Measurements from ENCODE around the gene TBC1D9.
"Not testable (repeated sequence)": the region's sequence is repeated elsewhere in the genome, so short reads cannot be mapped to it uniquely, and the experiment has no call there.

TBC1D9 gene

DNA sequence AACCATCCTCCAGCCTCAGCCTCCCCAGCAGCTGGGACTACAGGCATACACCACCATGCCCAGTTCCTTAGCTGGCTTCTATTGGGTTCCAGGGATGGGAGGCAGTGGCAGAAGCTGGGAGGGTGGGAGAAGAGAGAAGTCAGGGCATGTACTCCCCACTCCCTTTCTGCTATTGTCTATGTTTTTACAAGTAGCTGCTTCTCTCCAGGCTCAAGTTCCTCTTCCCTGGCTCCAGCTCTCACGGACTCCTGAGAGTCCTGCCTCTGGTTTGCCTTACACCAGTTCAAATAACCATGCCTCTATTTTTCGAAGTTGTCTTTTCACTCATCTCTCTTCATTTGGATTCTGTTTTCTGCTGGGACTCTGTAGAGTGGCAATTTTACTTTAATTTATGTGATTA, 2.9 kb downstream of the TBC1D9 start:
- no peak for TF ChIP-seq CTCF (IDR thresholded peaks at IDR 0.05; ENCODE audit: extremely low read depth, missing control alignments)
- no peak for DNase-seq (ENCODE audit: low spot score)

- TF ChIP-seq CTCF (IDR thresholded peaks at IDR 0.05; ENCODE audit: extremely low read depth, missing control alignments) = no peak
- DNase-seq (ENCODE audit: low spot score) = no peak
Measured at GRCh38 chr4:140752291-140753068, 3.7 kb downstream of the TBC1D9 start.

DNA sequence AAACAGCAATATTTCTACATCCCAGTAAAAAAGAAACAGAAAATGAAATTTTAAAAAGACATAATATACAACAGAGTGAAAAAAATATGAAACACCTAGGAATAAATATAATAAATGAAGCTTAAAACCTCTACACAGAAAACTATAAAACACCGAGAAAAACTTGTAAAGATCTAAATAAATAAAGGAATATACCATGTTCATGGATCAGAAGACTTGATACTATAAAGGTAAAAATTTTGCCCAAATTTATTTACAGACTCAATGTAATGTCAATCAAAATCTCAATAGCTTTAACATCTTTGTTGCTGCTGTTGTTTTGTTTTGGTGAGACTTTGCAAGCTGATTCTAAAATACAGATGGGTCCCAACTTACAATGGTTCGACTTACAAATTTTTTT, 5.7 kb downstream of the TBC1D9 start:
- DNase-seq (ENCODE audit: low spot score) = no peak
- TF ChIP-seq CTCF (IDR thresholded peaks at IDR 0.05; ENCODE audit: extremely low read depth, missing control alignments) = no peak

- TF ChIP-seq CTCF (IDR thresholded peaks at IDR 0.05; ENCODE audit: extremely low read depth, missing control alignments) = no peak
- DNase-seq (ENCODE audit: low spot score) = no peak
Measured at GRCh38 chr4:140748171-140748570, 8.0 kb downstream of the TBC1D9 start.

GRCh38 chr4:140746546-140746945, 9.6 kb downstream of the TBC1D9 start:
- DNase-seq (ENCODE audit: low spot score) = not testable (repeated sequence)

DNA sequence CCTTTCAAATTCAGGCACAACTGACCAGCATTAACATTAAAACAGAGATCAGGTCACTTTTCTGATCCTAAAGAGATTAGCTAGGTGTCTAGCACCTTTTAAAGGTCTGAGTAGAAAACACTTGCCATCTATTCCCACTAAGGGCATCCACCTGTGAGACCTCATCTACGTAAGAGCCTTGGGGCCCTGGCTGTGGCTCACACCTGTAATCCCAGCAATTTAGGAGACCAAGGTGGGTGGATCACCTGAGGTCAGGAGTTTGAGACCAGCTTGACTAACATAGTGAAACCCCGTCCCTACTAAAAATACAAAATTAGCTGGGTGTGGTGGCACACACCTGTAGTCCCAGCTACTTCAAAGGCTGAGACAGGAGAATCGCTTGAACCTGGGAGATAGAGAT, 11.8 kb downstream of the TBC1D9 start:
- no peak for DNase-seq (ENCODE audit: low spot score)
- TF ChIP-seq CTCF (IDR thresholded peaks at IDR 0.05; ENCODE audit: extremely low read depth, missing control alignments) = no peak

DNA sequence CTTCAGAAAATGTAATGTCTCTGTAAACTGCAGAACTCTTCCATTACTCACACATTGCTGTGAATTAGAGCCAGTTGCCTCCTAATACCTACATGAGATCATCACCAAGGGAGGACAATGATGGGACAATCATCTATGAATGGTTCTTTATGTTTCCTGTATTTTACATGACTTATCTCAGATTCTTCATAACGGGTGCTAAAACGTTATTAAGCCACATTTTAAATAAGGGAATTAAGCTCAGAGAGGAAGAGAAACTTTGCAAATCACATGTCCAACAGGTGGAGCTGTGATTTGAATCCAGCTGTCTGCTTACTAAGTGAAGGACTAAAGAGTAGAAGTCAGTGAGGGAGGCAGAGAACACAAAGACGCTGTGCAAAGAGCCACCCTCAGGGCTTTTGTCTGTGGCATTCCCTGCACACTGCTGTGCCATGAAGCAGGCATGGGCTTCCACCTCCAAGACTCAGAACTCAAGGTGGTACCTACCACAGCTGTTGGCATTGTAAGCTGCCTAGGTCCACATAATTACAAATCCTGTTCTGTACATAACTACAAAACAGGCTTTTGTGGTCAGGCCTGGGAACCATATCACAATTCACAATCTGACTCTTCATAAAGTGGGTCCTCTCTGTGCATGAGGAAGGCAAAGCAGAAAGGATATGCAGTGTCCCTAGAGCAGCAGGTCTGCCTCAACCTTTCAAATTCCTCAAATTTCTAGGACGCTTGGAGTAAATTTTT, 12.8 kb downstream of the TBC1D9 start:
- TF ChIP-seq CTCF (IDR thresholded peaks at IDR 0.05; ENCODE audit: extremely low read depth, missing control alignments) = peak; percentile 28

More for the DNA sequence above, 12.8 kb downstream of the TBC1D9 start:
- DNase-seq (ENCODE audit: low spot score) = peak; percentile 58
